Testis (tissue), 2 donors: ENCODE results near the gene OXER1.

Source experiments
- CTCF ChIP-seq, 3 experiments: fragments of 450-650 bp in 2 of 3; fragments of 200-600 bp in 1 of 3; sonication (generic) in 1 of 3; IDR thresholded peaks; one replicate each; pipeline ENCODE4 v1.5.1; 2016 to 2019; ENCODE audit warnings: antibody characterized with exemption in 3 of 3, mild to moderate bottlenecking in 2 of 3, moderate library complexity in 1 of 3
- POLR2A ChIP-seq: fragments of 450-650 bp; IDR thresholded peaks from one replicate; pipeline ENCODE4 v1.6.1; 2017; ENCODE audit warnings: antibody characterized with exemption, mild to moderate bottlenecking, moderate library complexity

- TF ChIP-seq CTCF (IDR thresholded peaks at IDR 0.05) (no peak), POLR2A (no peak)
Measured at GRCh38 chr2:42741140-42741539, 22.8 kb downstream of the OXER1 start.
